Pulmonary artery endothelial cell (primary cell): ENCODE measurements around the gene CUL1. TPM values are rescaled to one million over a fixed set of nuclear protein-coding genes. Genes with fewer than 3 reads are reported as not detected.

Source experiments
- DNase-seq: peaks from one replicate; pipeline ENCODE4 v3.0.0-alpha.2; 2011; ENCODE audit warnings: low read depth, low spot score
- total RNA-seq: library from RNA; depleted of rRNA; stranded (reverse); fragments of >200 nt; gene quantifications from 2 replicates; pipeline ENCODE4 v1.2.3, GENCODE V29; 2014

The CUL1 gene
- total RNA-seq, 1 donor from 2014 or later = 56.3 TPM

DNA sequence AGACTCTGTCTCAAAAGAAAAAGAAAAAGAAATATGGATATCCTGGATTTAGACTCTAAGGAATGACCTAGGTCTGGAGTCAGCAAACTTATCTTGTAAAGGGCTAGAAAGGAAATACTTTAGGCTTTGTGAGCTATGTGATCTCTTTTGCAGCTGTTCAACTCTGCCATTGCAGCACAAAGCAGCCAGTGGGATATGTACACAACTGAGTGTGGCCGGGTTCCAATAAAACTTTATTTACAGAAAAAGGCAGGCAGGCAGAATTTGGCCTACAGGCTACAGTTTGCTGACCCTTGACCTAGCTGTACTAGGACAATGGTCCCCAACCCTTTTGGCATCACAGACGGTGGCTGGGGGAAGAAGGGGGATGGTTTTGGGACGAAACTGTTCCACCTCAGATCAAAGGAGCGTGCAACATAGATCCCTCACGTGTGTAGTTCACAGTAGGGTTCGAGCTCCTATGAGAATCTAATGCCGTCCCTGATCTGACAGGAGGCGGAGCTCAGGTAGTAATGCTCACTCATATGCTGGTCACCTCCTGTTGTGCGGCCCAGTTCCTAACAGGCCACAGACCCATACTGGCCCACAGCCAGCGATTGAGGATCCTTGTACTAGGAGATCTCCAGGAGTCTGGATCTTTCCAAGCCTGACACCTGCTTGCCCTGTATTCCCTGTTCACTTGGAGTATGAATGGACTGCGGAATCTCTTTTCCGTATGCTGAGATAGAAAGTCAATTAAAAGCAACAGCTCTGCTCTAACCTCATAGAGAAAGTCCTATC, 63.0 kb downstream of the CUL1 start:
- no peak for DNase-seq

DNA sequence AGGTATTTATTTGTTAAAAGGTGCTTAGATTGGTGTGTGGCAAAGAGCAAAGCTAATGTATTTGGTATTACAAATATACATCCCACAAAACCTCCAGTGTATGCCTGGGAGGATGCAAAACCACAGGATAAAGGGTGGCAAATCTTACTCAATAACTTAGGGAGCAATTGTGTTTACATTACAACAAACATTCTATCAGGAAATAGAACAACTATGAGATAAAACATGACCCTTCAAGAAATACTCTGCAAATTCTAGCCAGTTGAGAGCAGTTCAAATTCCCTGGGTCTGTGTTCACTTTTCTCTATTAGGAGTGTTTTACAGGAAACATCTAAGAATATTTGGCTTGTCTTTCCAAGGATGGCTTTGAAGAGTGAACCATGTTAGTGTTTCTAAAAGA, 64.9 kb downstream of the CUL1 start:
- no peak for DNase-seq

DNA sequence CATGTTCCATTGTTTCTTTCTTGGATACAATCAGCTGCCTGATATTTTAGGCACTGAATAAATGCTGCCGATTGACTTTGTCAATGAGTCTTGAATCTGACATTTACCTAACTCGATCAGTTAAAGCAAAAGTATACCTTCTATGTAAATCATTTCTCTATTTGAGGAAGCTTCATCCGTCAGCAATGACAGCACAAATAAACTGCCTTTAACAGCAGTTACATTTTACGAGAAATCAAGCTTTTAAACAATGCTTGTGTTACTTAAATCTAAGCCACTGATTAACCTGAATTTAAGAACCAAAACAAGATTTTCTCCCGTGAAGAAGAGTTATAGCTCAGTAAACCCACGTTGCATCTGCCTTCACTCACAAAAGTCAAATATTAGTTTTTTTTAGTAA, 71.3 kb downstream of the CUL1 start:
- DNase-seq = no peak

DNA sequence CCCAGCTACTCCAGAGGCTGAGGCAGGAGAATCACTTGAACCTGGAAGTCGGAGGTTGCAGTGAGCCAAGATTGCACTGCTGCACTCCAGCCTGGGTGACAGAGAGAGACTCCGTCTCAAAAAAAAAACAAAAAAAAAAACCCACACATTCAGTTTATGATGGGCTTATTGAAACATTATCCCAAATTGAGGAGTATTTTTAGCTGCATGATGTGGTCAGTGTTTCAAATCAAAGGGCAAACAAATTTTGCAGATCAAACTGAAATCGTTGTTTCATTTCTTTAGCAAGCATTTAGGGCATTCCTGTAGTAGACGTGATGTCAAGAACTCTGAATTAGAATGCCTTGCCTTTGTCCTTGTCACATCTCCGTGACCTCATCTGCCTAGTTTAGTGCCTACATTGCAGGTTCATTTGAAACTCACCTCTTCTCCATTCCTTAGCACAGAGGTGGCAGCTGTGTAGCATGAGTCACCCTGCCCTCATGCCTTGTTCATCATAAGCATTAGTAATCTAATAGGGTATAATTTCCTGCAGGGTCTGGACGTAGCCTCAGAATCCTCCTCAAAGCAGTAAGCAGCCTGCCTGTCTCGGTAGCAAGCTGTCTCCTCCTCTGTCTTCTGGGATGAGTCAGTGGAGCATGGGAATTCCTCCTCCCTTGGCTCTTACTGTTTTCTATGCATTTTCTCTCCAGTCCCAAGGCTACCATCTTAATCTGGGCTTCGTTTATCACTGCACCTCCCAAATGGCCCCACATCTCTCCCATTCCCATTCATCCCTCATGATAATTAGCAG, 73.8 kb downstream of the CUL1 start:
- DNase-seq = peak; percentile 46

DNA sequence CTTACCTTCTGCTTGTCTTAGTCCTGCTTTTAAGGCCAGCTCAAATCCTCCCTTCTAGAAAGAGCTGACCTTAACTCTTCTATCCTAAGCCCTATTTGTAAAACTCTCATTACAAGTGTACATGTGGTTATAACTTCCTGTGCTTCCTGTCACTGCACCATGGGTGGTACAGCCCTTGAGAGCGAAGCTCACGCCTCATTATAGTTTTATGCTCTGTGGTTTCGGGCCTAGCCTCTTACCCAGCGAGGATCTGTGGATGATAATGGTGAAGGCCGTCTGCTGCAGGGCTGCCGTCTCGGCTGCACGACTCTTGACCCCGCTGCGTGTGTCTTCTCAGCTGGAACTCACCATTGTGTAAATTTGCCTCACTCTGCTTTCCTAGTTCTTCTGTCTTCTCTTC, 74.6 kb downstream of the CUL1 start:
- DNase-seq = no peak

DNA sequence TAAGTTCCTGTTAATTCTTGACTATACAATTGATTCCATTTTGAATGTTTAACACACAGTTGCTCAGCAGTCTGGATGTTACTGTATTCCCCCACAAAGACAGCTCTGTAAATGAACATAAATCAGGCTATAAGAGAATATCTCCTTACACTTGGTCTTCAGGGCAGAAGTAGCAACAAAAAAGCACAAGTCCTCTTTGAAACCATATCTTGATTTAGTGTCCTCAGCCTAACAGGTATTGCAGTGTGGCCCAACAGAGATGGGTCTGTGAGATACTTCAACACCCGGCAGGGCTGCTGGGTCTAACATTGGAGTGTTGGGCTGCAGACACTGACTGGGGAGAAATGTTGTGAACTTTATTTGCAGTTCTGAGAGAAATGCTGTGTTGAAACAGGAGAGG, 75.8 kb downstream of the CUL1 start:
- DNase-seq = no peak

DNA sequence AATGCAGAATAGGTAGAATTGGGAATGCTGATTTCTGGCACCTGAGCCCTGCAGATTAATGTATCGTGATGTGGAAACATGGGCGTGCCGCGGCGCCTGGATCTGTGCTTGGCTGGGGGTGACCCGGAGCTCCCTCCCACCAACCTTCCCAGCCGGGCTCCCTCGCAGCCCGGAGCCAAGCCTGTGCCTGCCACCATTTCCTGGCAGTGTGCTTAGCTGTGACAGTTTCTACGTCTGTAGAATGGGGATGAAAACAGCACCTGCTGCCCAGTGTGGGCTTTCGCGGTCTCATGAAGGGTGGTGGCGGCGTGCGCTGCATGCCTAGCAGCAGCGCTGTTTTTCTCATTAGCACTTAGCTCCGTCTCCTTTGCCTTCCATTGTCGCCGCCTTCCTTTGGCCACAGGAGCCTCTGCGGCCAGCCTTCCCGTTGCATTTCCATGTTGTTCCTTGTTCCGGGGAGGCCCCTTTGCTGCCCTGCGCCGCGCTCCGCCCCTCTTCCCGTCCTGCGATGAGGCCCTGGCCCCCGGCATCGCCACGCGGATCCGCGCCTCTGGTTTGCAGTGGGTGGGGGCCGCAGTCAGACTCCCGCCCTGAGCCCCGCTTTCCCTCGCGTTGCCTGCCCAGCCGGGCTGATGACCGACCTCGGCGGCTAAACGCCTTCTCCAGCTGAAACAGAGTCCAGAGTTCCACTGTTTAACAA, 84.2 kb downstream of the CUL1 start:
- no peak for DNase-seq

DNA sequence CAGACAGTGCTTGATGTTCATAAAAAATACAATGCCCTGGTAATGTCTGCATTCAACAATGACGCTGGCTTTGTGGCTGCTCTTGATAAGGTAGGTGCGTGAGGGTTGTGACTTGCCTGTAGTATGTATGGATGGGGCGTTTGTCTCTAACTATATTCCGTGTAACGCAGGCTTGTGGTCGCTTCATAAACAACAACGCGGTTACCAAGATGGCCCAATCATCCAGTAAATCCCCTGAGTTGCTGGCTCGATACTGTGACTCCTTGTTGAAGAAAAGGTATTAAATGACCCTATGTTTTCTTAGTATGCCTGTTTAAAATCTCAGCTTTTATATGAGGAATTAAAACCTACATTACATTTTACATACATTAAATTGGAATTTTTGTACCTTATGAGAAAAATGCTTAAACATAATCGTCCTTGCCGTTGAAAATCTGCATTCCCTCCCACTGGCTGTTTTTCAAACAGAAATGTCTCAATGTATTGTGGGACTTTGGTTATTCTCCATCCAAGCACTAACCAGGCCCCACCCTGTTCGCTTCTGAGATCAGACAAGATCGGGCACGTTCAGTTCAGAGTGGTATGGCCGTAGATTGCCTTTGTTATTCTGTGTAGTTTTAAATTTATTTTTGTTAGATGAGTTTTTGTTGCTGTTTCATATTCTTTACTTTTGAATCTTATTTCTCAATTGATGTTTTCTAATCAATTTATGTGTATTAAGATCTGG, 85.3 kb downstream of the CUL1 start:
- no peak for DNase-seq

DNA sequence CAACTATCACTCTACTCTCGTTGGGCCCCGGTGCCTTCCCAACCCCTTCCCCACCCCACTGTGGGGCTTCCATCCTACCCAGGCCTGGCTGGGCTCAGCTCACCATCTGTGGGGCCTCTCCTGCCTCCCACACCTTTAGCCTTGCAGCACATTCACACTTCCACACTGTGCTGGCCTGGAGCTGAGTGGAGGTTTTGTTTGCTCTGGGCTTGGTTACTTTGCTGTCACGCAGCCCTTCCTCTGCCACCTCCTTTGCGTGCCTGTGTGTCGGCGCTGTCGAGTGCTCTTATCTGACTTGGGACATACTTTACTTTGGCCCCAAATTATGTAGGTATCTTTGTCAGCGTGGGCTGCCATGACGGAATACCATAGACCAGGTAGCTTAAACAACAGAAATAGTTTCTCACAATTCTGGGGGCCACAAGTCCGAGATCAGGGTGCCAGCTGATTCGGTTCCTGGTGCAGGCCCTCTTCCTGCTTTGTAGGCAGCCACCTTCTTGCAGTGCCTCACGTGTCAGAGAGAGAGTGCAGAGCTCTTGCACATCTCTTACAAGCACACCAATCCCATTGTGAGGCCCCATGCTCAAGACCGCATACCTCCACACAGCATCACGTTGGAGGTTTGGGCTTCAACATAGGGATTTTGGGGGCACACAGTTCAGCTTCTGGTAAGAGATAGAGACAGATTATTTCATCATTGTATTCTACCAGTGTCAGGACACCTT, 89.0 kb downstream of the CUL1 start:
- no peak for DNase-seq

DNA sequence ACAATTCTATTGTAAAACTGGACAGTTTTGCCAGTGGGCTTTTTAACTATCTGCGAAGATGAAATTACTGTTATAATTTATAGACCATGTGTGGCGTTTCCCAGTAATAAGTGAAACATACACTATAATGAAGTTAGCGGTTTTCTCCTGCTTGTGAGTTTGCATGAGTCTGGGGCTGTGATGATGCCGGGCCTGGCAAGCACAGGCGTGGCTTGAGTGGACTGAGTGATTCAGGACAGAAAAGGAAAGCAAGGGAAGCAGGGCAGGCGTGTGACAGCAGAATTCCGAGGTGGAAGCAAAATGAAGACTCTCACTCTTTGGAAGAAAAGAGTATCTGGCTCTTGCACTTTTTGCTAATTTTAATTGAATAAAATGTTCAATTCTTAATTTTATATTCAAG, 90.5 kb downstream of the CUL1 start:
- DNase-seq = no peak

DNA sequence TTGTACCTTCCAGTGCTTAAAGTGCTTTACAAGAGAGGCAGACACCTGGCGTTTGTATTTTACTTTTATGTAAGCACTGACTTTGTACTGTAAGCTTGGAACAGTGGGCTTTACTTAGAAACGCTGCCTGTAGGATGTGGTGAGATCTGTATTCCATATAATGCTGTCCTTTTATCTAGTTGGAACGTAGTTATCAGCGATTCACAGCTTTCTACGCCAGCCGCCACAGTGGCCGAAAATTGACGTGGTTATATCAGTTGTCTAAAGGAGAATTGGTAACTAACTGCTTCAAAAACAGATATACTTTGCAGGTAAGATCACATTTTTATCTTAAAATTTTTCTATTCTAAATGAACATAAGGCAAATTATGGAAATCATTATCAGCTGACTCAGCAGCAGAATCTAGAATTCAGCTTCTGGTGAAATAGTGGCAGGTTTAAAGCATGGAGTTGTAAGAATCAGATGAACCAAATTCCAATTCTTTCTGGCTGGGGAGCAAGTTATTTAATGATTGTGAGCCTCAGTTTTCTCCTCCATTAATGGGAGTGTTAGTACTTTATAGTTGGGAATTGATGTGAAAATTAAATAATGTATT, 91.5 kb downstream of the CUL1 start:
- DNase-seq = no peak

DNA sequence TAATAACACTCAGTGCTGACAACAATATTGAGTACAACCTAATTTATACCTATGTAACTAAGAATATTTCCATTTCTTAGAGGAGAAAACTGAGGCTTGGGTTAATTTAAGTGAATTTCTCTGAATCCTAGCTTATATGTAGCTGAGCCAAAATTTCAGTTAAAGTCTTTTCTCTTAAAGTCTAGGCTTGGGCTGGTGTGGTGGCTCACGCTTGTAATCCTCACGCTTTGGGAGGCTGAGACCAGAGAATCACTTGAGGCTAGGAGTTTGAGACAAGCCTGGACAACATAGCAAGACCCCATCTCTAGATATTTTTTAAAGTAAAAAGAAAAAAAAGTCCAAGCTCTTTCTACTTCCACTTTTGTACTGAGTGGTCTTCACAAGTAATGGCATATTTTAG, 92.1 kb downstream of the CUL1 start:
- no peak for DNase-seq

DNA sequence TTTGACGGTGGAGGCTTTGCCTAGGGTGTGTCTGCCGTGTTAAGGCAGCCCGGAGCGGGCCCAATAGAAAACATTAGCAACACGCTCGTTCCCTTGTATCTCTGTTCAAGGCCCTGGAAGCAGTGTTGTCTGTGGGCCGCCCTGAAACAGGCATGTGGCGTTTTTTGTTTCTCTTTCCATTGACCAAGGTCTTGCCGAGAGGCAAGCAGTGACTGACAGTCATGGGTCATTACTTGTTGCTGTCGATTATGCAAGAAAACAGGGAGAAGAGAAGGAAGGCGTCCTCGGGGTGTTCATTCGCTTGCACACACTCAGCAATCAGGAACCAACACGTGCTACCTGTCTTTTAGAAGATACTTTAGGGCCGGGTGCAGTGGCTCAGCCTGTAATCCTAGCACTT, 92.8 kb downstream of the CUL1 start:
- DNase-seq = no peak

DNA sequence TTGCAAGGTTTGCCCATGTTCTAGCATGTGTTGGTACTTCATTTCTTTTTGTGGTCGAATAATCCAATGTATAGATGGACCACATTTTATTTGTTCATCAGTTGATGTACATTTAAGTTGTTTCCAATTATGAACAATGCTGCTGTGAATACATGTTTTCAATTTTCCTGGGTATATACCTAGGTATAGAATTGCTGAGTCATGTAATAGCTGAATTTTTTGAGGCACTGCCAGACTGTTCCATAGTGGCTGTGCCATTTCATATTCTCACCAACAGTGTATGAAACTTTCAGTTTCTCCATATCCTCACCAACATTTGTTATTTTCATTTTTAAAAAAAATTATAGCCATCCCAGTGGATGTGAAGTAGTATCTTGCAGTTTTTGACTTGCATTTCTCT, 94.9 kb downstream of the CUL1 start:
- no peak for DNase-seq

DNA sequence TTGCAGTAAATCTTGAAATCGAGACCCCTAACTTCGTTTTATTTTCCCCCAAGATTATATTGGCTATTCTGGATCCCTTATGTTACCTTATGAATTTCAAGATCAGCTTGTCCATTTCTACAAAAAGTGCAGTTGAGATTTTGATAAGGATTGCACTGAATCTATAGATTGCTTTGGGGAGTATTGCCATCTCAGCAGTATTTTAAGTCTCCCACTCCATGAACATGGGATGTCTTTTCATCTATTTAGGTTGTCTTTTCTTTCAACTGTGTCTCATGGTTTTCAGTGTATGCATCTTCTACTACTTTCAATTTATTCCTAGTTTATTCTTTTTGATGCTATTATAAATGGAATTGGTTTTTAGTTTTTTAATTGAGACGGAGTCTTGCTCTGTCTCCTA, 95.8 kb downstream of the CUL1 start:
- no peak for DNase-seq

DNA sequence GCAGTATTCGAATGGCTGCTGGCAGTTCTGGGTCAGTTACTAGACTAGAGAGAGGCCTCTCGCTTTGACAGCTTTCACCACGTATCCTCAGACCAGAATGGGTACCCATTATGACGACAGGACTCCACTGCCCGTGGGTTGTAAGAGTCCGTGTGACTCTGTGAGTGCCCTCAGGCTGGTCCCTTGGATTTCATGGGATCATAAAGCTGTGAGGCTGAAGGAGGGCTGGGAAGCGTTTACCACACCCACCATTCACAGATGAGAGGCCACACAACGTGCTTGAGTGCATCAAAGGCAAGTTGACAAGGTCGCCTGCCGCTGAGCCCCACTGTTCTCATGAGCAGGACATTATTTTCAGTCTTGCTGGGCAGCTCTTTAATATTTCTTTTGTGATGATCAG, 98.1 kb downstream of the CUL1 start:
- DNase-seq = no peak

DNA sequence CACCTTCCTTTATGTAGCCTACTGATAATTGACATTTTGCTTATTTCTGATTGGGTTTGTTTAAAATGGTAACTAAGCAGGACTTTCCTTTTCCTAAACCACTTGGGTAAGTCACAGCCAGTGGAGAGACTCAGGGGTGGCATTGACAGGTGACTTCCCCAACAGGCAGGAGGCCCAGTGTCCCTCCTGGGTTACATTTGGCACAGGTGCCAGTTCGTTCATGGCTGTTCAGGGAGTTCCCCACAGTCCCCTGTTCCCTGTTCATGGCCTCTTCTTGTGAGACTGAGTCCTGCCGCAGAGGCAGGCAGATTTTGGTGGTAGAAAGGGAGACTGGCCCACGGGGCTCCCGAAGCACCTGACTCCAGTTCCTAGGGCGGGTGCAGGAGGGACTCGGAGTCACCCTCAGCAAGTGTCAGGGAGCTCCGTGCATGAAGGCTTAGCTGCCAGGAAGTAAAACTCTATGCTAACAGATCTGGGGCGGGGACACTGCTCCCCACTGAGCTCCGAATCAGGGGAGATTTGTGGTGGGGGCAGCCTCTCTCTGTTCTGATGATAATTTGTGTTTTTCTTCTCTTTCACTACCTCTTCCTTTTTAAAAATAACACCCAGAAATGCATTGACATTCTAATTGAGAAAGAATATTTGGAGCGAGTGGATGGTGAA, 101.3 kb downstream of the CUL1 start:
- DNase-seq = no peak

DNA sequence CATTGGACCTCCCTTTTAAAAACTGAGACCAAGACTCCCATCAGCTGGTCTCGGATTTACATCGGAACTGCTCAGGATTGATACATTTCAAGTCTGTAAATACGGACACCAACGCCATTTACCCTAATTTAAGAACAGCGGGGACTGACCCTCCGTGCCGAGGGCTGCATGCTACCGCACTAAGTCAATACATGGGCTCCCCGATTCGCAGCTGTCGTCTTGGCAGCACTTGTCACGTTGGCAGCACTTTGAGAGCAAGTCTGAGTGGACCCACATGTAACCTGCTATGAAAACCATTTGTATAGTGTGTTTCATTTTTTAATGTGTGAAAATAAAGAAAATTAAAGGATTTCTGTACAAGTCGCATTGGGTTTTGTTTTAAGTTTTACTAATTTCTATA, 102.0 kb downstream of the CUL1 start:
- no peak for DNase-seq

DNA sequence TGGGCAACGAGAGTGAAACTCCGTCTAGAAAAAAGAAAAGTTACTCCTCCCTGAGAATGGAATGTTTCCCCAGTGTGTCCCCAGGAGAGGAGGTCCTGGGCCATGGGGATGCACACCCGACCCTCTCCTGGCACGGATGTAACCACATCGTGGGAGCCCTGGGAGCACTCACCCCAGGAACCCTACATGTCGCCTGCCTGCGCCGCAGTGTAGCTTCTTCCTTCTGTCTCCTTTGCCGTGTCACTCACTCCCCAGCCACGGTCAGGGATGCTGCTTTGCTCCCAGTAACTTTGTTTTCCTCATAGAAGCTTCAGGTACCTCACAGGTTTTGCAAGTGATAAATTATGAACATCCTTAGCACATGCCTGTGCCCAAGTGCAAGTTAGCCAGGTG, 103.4 kb downstream of the CUL1 start:
- no peak for DNase-seq

DNA sequence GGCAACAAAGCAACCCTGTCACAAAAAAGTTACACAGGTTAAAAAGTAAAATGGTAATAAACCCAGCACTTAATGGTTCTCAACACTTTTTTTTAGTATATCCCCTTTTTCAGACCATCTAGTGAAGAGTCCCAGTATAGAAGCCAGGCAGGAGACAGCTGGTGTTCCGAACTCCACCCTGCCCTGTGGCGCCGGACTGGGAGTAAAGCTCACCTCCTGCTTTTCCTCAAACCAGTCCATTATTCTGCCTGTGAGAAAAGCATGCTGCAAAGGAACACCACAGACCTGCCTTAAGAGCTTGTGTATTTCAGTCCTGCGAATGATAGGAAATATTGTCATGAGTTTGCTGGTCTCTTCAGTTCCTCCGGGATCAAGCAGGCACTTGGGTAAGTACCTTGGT, 104.4 kb downstream of the CUL1 start:
- DNase-seq = no peak
